Astrocyte (in vitro differentiated cells and primary cell): ENCODE results near the gene CDT1.

ENCODE experiments used
- EZH2 ChIP-seq: IDR thresholded peaks from 2 replicates; pipeline ENCODE4 v1.6.1; 2012; ENCODE audit warnings: mild to moderate bottlenecking, low read length, inconsistent platforms; ENCODE audit not compliant: insufficient read depth
- TF ChIP-seq, protein P1 (sequence below): IDR thresholded peaks from 2 replicates; pipeline ENCODE4 v1.5.1; 2011; ENCODE audit warnings: low read depth, mild to moderate bottlenecking, inconsistent platforms, low read length, moderate library complexity; ENCODE audit not compliant: insufficient read depth

DNA sequence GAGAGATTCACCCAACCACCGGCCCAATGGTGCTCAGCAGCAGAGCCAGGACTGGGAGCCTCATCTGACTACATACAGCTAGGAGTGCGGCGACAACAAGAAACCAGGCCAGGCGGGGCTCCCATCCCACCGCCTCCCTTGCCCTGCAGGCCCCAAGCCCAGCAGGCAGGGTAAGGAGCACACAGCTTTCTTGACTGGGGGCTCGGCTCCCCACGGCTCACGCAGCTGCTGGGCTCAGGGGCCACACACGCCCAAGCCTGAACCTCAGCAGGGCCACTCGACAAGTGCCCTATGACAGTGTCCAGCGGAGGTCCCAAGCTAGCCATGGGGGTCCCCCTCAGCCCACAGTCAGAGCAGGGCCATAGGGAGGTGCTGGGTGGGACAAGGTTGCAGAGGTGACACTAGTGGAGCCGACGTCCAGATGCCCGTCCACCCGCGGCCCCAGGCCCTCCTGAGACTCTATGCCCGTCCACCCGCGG lies 32.3 kb upstream of the CDT1 start:
- TF ChIP-seq, protein P1, sequence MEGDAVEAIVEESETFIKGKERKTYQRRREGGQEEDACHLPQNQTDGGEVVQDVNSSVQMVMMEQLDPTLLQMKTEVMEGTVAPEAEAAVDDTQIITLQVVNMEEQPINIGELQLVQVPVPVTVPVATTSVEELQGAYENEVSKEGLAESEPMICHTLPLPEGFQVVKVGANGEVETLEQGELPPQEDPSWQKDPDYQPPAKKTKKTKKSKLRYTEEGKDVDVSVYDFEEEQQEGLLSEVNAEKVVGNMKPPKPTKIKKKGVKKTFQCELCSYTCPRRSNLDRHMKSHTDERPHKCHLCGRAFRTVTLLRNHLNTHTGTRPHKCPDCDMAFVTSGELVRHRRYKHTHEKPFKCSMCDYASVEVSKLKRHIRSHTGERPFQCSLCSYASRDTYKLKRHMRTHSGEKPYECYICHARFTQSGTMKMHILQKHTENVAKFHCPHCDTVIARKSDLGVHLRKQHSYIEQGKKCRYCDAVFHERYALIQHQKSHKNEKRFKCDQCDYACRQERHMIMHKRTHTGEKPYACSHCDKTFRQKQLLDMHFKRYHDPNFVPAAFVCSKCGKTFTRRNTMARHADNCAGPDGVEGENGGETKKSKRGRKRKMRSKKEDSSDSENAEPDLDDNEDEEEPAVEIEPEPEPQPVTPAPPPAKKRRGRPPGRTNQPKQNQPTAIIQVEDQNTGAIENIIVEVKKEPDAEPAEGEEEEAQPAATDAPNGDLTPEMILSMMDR: no peak
- no peak for TF ChIP-seq EZH2
